ENCODE data around the gene KCTD5.

The KCTD5 gene

DNA sequence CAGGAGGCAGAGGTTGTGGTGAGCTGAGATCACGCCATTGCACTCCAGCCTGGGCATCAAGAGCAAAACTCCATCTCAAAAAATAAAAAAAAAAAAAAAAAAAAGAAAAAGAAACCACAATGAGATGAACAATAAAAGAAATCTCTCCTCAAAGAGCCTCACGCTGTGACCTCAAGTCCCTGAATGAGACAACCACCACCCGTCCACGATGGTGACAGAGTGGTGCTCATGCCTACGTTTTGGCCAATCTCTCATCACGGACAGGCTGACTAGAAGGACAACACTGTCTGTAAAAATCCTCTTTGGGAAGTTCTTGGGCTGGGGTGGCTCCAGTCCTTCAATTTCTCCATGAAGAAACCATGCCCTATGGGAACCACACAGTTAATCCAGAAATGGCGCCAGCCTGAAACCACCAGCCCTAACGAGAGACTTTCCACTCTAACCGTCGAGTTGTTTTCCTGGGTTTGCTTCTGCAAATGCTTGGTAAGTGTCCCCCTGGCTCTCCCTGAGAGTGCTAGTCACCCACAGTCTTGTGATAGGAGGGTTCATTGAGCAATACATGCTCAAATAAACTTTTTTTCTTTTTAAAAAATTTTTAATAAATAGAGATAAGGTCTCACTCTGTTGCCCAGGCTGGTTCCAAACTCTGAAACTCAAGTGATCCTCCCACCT is 52.7 kb downstream of the KCTD5 start:
- no peak overlapping the region for H3K4me3 ChIP-seq (IDR thresholded peaks at IDR 0.05; ENCODE audit: insufficient read depth, low read depth, low read length)
- H2AFZ ChIP-seq (ENCODE audit: low read depth): no peak overlapping the region
- no peaks in the 10 kb centered on the region for H3K36me3 ChIP-seq (ENCODE audit: insufficient read depth)

GRCh38 chr16:2736476-2737237 is 54.3 kb downstream of the KCTD5 start:
- Histone ChIP-seq H3K9ac (no peak overlapping the region), H3K79me2 (ENCODE audit: insufficient read depth, low read depth) (no peaks in the 10 kb centered on the region), H3K4me3 (IDR thresholded peaks at IDR 0.05; ENCODE audit: insufficient read depth, low read depth, low read length) (no peak overlapping the region), H3K27me3 (ENCODE audit: insufficient read depth, low read depth) (no peaks in the 10 kb centered on the region; the same call in 1 of the 2 replicates), H2AFZ (ENCODE audit: low read depth) (no peak overlapping the region), H3K27ac (no peak overlapping the region), H3K4me1 (ENCODE audit: low read depth, poor library complexity, severe bottlenecking) (no peaks in the 10 kb centered on the region), H4K20me1 (ENCODE audit: insufficient read depth) (no peaks in the 10 kb centered on the region), H3K36me3 (ENCODE audit: insufficient read depth) (no peaks in the 10 kb centered on the region), H3K4me2 (no peak overlapping the region)
- TF ChIP-seq CTCF (conservative IDR thresholded peaks at IDR 0.05; ENCODE audit: low read depth, low read length): no peak

More for the DNA sequence above, 52.7 kb downstream of the KCTD5 start:
- Histone ChIP-seq H3K4me2 (no peak overlapping the region), H4K20me1 (ENCODE audit: insufficient read depth) (no peaks in the 10 kb centered on the region), H3K9ac (no peak overlapping the region), H3K4me1 (ENCODE audit: low read depth, poor library complexity, severe bottlenecking) (no peaks in the 10 kb centered on the region), H3K27ac (no peak overlapping the region), H3K79me2 (ENCODE audit: insufficient read depth, low read depth) (no peaks in the 10 kb centered on the region), H3K27me3 (ENCODE audit: insufficient read depth, low read depth) (no peaks in the 10 kb centered on the region; the same call in 1 of the 2 replicates)
- TF ChIP-seq CTCF (conservative IDR thresholded peaks at IDR 0.05; ENCODE audit: low read depth, low read length): no peak

GRCh38 chr16:2737238-2737605 is 54.9 kb downstream of the KCTD5 start:
- H3K4me2 ChIP-seq: no peak overlapping the region
- H2AFZ ChIP-seq (ENCODE audit: low read depth): no peak overlapping the region
- H3K27ac ChIP-seq: no peak overlapping the region
- no peak overlapping the region for H3K9ac ChIP-seq
- H3K4me3 ChIP-seq (IDR thresholded peaks at IDR 0.05; ENCODE audit: insufficient read depth, low read depth, low read length): no peak overlapping the region
- no peaks in the 10 kb centered on the region for H3K36me3 ChIP-seq (ENCODE audit: insufficient read depth)
- no peaks in the 10 kb centered on the region for H3K4me1 ChIP-seq (ENCODE audit: low read depth, poor library complexity, severe bottlenecking)
- H3K79me2 ChIP-seq (ENCODE audit: insufficient read depth, low read depth): no peaks in the 10 kb centered on the region
- no peaks in the 10 kb centered on the region for H4K20me1 ChIP-seq (ENCODE audit: insufficient read depth)
- no peaks in the 10 kb centered on the region; the same call in 1 of the 2 replicates for H3K27me3 ChIP-seq (ENCODE audit: insufficient read depth, low read depth)
- TF ChIP-seq CTCF (conservative IDR thresholded peaks at IDR 0.05; ENCODE audit: low read depth, low read length): no peak

GRCh38 chr16:2737895-2738418 is 55.6 kb downstream of the KCTD5 start:
- Histone ChIP-seq H3K4me3 (IDR thresholded peaks at IDR 0.05; ENCODE audit: insufficient read depth, low read depth, low read length) (no peak overlapping the region), H3K36me3 (ENCODE audit: insufficient read depth) (no peaks in the 10 kb centered on the region), H3K79me2 (ENCODE audit: insufficient read depth, low read depth) (no peaks in the 10 kb centered on the region), H3K4me1 (ENCODE audit: low read depth, poor library complexity, severe bottlenecking) (no peaks in the 10 kb centered on the region), H3K27me3 (ENCODE audit: insufficient read depth, low read depth) (no peaks in the 10 kb centered on the region), H3K27ac (no peak overlapping the region), H3K9ac (no peak overlapping the region), H3K4me2 (no peak overlapping the region), H2AFZ (ENCODE audit: low read depth) (no peak overlapping the region), H4K20me1 (ENCODE audit: insufficient read depth) (no peaks in the 10 kb centered on the region)
- TF ChIP-seq CTCF (conservative IDR thresholded peaks at IDR 0.05; ENCODE audit: low read depth, low read length): no peak
